KMS-11 (cell line): Measurements from ENCODE around the gene CAPN12.
"Not testable (repeated sequence)": the region's sequence is repeated elsewhere in the genome, so short reads cannot be mapped to it uniquely, and the experiment has no call there.

ENCODE experiments used
- H2AFZ ChIP-seq: fragments of 200-600 bp; sonication (generic); 2 replicates; pipeline ENCODE4 v1.6.1; 2016; ENCODE audit warnings: antibody characterized with exemption, mixed run types, low read depth
- H3K27ac ChIP-seq: fragments of 200-600 bp; sonication (generic); 2 replicates; pipeline ENCODE4 v1.6.1; 2016; ENCODE audit warnings: mild to moderate bottlenecking, mixed run types
- H3K27me3 ChIP-seq: fragments of 200-600 bp; sonication (generic); 2 replicates; pipeline ENCODE4 v1.6.1; 2017; ENCODE audit warnings: mild to moderate bottlenecking, low read depth, mixed run types, moderate library complexity; ENCODE audit not compliant: insufficient read depth
- H3K36me3 ChIP-seq: fragments of 200-600 bp; sonication (generic); 2 replicates; pipeline ENCODE4 v1.6.1; 2017; ENCODE audit warnings: mild to moderate bottlenecking, mixed run types; ENCODE audit not compliant: insufficient read depth
- H3K4me1 ChIP-seq: fragments of 200-600 bp; sonication (generic); 2 replicates; pipeline ENCODE4 v1.6.1; 2016; ENCODE audit warnings: mild to moderate bottlenecking, low read depth, mixed run types; ENCODE audit not compliant: poor library complexity, severe bottlenecking
- H3K4me2 ChIP-seq: fragments of 200-600 bp; sonication (generic); 2 replicates; pipeline ENCODE4 v1.7.0; 2016; ENCODE audit warnings: mild to moderate bottlenecking, mixed run types
- H3K4me3 ChIP-seq: fragments of 200-600 bp; sonication (generic); IDR thresholded peaks from 2 replicates; pipeline ENCODE4 v1.6.1; 2017; ENCODE audit warnings: low read depth, low read length, mixed read lengths; ENCODE audit not compliant: insufficient read depth
- H3K79me2 ChIP-seq: fragments of 200-600 bp; sonication (generic); 2 replicates; pipeline ENCODE4 v1.6.1; 2016; ENCODE audit warnings: low read depth, mixed run types; ENCODE audit not compliant: insufficient read depth
- H3K9ac ChIP-seq: fragments of 200-600 bp; sonication (generic); 2 replicates; pipeline ENCODE4 v1.6.1; 2016; ENCODE audit warnings: mild to moderate bottlenecking, mixed run types
- H4K20me1 ChIP-seq: fragments of 200-600 bp; sonication (generic); 2 replicates; pipeline ENCODE4 v1.6.1; 2016; ENCODE audit warnings: mild to moderate bottlenecking, mixed run types; ENCODE audit not compliant: insufficient read depth
- CTCF ChIP-seq: fragments of 200-600 bp; sonication (generic); conservative IDR thresholded peaks from 2 replicates; pipeline ENCODE4 v1.6.1; 2017; ENCODE audit warnings: low read depth, mild to moderate bottlenecking, antibody characterized with exemption, low read length, moderate library complexity, mixed read lengths

CAPN12 gene

GRCh38 chr19:38769635-38770211 lies 25.4 kb upstream of the CAPN12 start:
- no peak overlapping the region for H3K4me2 ChIP-seq

GRCh38 chr19:38766276-38767047 lies 22.2 kb upstream of the CAPN12 start:
- Histone ChIP-seq H3K4me1 (no peaks in the 10 kb centered on the region), H3K4me2 (no peak overlapping the region), H3K27me3 (no peaks in the 10 kb centered on the region), H3K9ac (no peak overlapping the region), H3K4me3 (no peak overlapping the region), H2AFZ (no peak overlapping the region), H3K27ac (no peak overlapping the region), H3K79me2 (no peaks in the 10 kb centered on the region), H3K36me3 (no peaks in the 10 kb centered on the region), H4K20me1 (no peaks in the 10 kb centered on the region)
- TF ChIP-seq CTCF = no peak

More at GRCh38 chr19:38769635-38770211, 25.4 kb upstream of the CAPN12 start:
- Histone ChIP-seq H3K4me1 (no peaks in the 10 kb centered on the region), H3K27me3 (no peaks in the 10 kb centered on the region), H3K9ac (no peak overlapping the region), H3K79me2 (no peaks in the 10 kb centered on the region), H3K4me3 (no peak overlapping the region), H4K20me1 (no peaks in the 10 kb centered on the region), H3K36me3 (no peaks in the 10 kb centered on the region), H3K27ac (no peak overlapping the region), H2AFZ (no peak overlapping the region)
- TF ChIP-seq CTCF = no peak

- Histone ChIP-seq H3K4me2 (no peak overlapping the region), H3K9ac (no peak overlapping the region), H4K20me1 (no peaks in the 10 kb centered on the region), H3K4me3 (no peak overlapping the region), H3K4me1 (no peaks in the 10 kb centered on the region), H3K79me2 (no peaks in the 10 kb centered on the region), H2AFZ (no peak overlapping the region), H3K36me3 (no peaks in the 10 kb centered on the region), H3K27me3 (no peaks in the 10 kb centered on the region), H3K27ac (no peak overlapping the region)
- TF ChIP-seq CTCF = no peak
Observed at GRCh38 chr19:38765214-38765613, 20.9 kb upstream of the CAPN12 start.

GRCh38 chr19:38763795-38764220 lies 19.5 kb upstream of the CAPN12 start:
- Histone ChIP-seq H3K27ac (no peak overlapping the region), H3K4me2 (no peak overlapping the region), H3K27me3 (no peaks in the 10 kb centered on the region), H3K36me3 (no peaks in the 10 kb centered on the region), H4K20me1 (no peaks in the 10 kb centered on the region), H3K4me3 (no peak overlapping the region), H3K9ac (no peak overlapping the region), H3K79me2 (no peaks in the 10 kb centered on the region), H3K4me1 (no peaks in the 10 kb centered on the region), H2AFZ (no peak overlapping the region)
- no peak for TF ChIP-seq CTCF

- H3K9ac ChIP-seq, H3K79me2 ChIP-seq, H3K27me3 ChIP-seq, H3K27ac ChIP-seq, H3K36me3 ChIP-seq, H3K4me3 ChIP-seq, H4K20me1 ChIP-seq, H2AFZ ChIP-seq, H3K4me1 ChIP-seq, H3K4me2 ChIP-seq: not testable (repeated sequence)
Observed at GRCh38 chr19:38761884-38762389, 17.7 kb upstream of the CAPN12 start.

- H3K4me2 ChIP-seq, H3K27me3 ChIP-seq, H2AFZ ChIP-seq, H3K4me3 ChIP-seq, H3K9ac ChIP-seq, H3K27ac ChIP-seq, H3K79me2 ChIP-seq, H4K20me1 ChIP-seq, H3K36me3 ChIP-seq, H3K4me1 ChIP-seq: not testable (repeated sequence)
Observed at GRCh38 chr19:38760805-38761517, 16.7 kb upstream of the CAPN12 start.
